GM12892 (cell line): ENCODE measurements around the gene TCAF1.
"Not testable (repeated sequence)": the region's sequence is repeated elsewhere in the genome, so short reads cannot be mapped to it uniquely, and the experiment has no call there.

Experiments used
- DNase-seq: peaks from one replicate; pipeline ENCODE4 v3.0.0; 2011; ENCODE audit not compliant: insufficient read length
- FAIRE-seq: peaks from 2 replicates; lab custom pipeline; 2011; peaks lifted over from hg19 to GRCh38; lab: Jason Lieb, UNC
- POLR2A ChIP-seq: IDR thresholded peaks from 2 replicates; pipeline ENCODE4 v1.6.1; 2011; ENCODE audit warnings: low read depth, low read length, control low read depth
- POLR2AphosphoS5 ChIP-seq: IDR thresholded peaks from 2 replicates; pipeline ENCODE4 v1.6.1; 2011; ENCODE audit warnings: low read depth, low read length, control low read depth
- TAF1 ChIP-seq: IDR thresholded peaks from 2 replicates; pipeline ENCODE4 v1.6.1; 2011; ENCODE audit warnings: low read depth, mild to moderate bottlenecking, control low read depth, low read length, borderline replicate concordance

The TCAF1 gene

GRCh38 chr7:143884241-143884968 lies 17.6 kb downstream of the TCAF1 start:
- FAIRE-seq (no peak), DNase-seq (no peak)
- TF ChIP-seq POLR2A = no peak
- no peak for TF ChIP-seq TAF1
- TF ChIP-seq POLR2AphosphoS5 = no peak

GRCh38 chr7:143882604-143883078 lies 19.3 kb downstream of the TCAF1 start:
- TF ChIP-seq TAF1 (no peak), POLR2AphosphoS5 (no peak), POLR2A (no peak)
- FAIRE-seq = no peak
- DNase-seq = no peak

GRCh38 chr7:143882020-143882603 lies 19.9 kb downstream of the TCAF1 start:
- DNase-seq = no peak
- TF ChIP-seq POLR2AphosphoS5 (no peak), TAF1 (no peak), POLR2A (no peak)
- no peak for FAIRE-seq

- TF ChIP-seq POLR2AphosphoS5 (no peak), POLR2A (no peak), TAF1 (no peak)
These were observed 23.1 kb downstream of the TCAF1 start for GRCh38 chr7:143878884-143879283.

GRCh38 chr7:143877098-143877497 lies 24.9 kb downstream of the TCAF1 start:
- DNase-seq = no peak
- no peak for FAIRE-seq
- TF ChIP-seq POLR2AphosphoS5 (no peak), POLR2A (no peak), TAF1 (no peak)

More at GRCh38 chr7:143878884-143879283, 23.1 kb downstream of the TCAF1 start:
- FAIRE-seq (no peak), DNase-seq (no peak)

GRCh38 chr7:143876218-143876617 lies 25.8 kb downstream of the TCAF1 start:
- FAIRE-seq = no peak
- DNase-seq = no peak
- TF ChIP-seq TAF1 = no peak
- TF ChIP-seq POLR2A = no peak
- no peak for TF ChIP-seq POLR2AphosphoS5

- not testable (repeated sequence) for DNase-seq, FAIRE-seq
These were observed 28.7 kb downstream of the TCAF1 start for GRCh38 chr7:143873242-143873641.

GRCh38 chr7:143871534-143871933 lies 30.4 kb downstream of the TCAF1 start:
- not testable (repeated sequence) for DNase-seq, FAIRE-seq

GRCh38 chr7:143857994-143858393 lies 44.0 kb downstream of the TCAF1 start:
- not testable (repeated sequence) for DNase-seq, FAIRE-seq

GRCh38 chr7:143855443-143855842 lies 46.5 kb downstream of the TCAF1 start:
- not testable (repeated sequence) for FAIRE-seq, DNase-seq

- DNase-seq (no peak), FAIRE-seq (no peak)
- TF ChIP-seq POLR2AphosphoS5 (no peak), TAF1 (no peak), POLR2A (no peak)
These were observed 51.3 kb downstream of the TCAF1 start for GRCh38 chr7:143850682-143851081.

- TF ChIP-seq POLR2AphosphoS5 (no peak), POLR2A (no peak), TAF1 (no peak)
- FAIRE-seq = no peak
- no peak for DNase-seq
These were observed 52.0 kb downstream of the TCAF1 start for GRCh38 chr7:143849785-143850479.
